Body of pancreas (tissue), 4 donors: ENCODE data around the gene ACSM3.

Source experiments
- CTCF ChIP-seq, 7 experiments: fragments of 450-650 bp in 4 of 7; fragments of 200-600 bp in 3 of 7; sonication (generic) in 3 of 7; IDR thresholded peaks; one replicate each; pipeline ENCODE4 v1.5.1; 2016 to 2019; ENCODE audit warnings: antibody characterized with exemption in 7 of 7
- POLR2A ChIP-seq, 3 donors: fragments of 450-650 bp; IDR thresholded peaks; one replicate each; pipeline ENCODE4 v1.6.1; 2016; ENCODE audit warnings: antibody characterized with exemption in 3 of 3, mild to moderate bottlenecking in 2 of 3

GRCh38 chr16:20781697-20782096 lies 17.9 kb downstream of the ACSM3 start:
- TF ChIP-seq POLR2A (IDR thresholded peaks at IDR 0.05) (no peak), CTCF (IDR thresholded peaks at IDR 0.05) (no peak)
